Nucleus accumbens (tissue), 56 donors: Measurements from ENCODE around the gene ZBTB42.

Experiments used
- DNase-seq, 56 donors: peaks; one replicate each; lab custom pipeline; 2025; lab: John Stamatoyannopoulos, UW

Gene ZBTB42

DNA sequence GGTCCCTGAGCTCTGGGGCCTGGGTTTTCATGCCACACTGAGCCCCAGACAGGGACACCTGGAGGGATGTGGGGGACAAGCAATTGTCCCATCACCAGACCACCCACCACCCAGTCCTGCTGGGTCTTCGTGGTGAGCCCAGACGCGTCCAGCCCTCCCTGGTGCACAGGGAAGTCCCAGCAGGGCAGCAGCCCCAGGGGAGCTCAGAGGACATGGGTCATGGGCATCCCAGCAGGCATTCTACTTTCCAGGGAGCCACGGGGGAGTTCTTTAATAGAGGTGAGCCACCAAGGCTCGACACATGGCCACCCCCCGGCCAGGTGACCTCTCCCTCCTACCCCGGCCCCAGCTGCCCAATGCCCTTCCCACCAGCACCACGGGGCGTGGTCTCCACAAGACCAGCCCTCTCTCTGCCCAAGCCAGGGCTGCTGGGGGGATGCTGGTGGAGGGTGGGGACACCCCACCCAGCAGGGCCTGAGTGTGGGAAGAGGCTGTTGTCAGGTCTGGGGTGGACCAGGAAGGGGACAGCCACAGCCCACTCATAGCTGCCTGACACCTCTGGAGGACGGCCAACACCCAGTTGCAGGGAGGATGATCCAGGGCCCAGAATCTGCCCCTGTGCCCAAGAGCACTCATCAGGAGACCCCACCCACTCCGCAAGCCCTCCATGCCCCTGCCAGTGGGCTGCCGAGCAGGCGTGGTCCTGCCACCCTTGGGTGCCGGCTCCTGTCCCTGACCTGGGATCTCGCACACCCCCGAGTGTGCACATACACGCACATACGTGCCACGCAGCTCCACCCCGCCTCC is 19.4 kb upstream of the ZBTB42 start:
- DNase-seq, result no peak

DNA sequence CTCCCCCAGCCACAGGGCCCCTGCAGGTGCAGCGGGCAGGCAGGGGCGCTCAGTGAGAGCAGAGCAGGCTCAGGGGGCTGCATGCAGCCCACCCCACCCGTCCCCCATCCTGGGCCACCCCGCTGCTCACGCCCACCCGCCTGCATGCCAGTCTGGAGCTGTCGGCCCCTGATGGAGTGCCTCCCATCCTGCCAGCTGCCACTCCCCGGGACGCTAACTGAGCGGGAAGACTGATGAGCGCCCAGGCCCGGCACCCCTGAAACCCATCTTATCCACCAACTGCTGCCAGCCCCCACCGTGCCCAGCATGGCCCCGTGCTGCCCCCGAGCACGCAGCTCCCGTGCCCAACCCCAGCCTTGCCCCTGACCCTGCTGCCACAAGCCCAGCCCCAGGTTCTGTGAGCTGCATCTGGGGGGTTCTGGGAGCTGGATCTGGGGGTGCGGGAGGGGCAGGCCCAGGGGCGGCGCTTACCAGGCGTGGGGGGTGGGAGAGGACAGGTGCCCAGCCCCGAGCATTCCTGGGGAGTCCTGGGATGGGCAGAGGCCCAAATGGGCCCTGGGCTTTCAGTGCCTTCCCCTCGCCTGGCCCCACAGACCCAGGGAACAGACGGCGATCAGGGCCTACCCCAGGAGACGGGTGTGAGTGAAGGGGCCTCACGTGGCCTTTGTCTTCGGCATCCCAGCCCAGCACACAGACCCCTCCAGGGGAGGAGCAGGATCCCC is 18.7 kb upstream of the ZBTB42 start:
- no peak for DNase-seq

DNA sequence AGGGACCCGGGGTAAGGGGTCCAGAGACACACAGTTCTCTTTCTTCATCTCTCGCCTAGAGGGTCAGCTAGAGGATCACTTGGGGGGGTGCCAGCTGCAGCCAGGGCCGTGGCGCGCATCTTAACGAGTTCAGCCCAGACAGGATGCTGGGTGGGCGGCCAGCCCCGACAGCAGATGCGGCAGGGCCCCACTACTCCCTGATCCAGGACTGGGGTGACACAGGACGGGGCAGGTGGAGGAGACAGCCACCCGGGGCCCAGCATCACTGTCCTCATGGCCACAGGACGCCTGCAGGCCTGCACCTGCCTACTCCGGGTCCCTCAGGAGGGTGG is 18.1 kb upstream of the ZBTB42 start:
- DNase-seq, result no peak

DNA sequence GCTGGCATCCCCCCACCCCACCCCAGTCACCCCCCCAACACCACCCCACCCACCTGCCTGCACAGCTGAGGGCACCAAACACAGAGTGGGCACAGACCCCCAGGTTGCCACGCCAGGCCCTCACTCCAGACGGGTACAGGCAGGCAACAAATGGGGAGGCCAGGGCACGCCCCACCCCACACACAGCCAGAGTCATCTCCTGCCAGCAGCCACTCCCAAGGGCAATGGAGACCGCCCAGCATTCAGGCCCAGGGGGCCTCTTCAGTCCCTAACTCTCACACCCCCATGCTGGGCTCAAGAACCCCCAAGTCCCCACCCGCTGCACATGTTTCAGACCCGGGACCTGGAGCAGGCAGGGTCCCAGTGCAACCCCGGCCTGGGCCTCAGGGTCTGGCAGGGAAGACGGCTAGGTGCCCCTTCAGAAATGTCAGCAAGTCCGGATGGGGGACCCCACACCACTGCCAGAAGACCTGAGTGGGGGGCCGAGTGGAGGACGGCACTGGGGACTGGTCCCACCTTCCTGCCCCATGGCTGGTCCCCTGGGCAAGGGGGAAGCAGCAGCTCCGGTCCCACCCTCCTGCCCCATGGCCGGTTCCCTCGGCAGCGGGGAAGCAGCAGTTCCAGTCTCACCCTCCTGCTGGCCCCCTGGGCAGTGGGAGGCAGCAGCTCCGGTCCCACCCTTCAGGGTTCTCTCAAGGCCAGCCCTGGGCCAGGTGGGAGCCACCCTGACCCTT is 17.2 kb upstream of the ZBTB42 start:
- DNase-seq, result no peak

DNA sequence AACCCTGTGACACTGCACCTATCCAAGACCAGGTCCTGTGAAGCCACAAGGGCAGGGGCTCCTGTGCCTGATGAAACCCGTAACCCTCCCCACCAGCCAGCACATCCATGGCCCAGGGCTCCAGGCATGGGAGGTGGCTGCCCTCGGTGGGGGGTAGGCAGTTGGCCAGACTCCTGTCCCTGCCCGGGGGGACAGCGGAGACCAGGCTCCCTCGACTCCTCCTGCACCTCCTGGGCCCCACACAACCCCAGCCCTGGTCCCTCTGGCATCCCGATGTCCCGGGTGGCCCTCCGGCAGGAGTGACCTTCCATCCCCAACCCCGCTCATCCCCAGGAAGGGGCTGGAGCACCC is 16.7 kb upstream of the ZBTB42 start:
- DNase-seq, result no peak

DNA sequence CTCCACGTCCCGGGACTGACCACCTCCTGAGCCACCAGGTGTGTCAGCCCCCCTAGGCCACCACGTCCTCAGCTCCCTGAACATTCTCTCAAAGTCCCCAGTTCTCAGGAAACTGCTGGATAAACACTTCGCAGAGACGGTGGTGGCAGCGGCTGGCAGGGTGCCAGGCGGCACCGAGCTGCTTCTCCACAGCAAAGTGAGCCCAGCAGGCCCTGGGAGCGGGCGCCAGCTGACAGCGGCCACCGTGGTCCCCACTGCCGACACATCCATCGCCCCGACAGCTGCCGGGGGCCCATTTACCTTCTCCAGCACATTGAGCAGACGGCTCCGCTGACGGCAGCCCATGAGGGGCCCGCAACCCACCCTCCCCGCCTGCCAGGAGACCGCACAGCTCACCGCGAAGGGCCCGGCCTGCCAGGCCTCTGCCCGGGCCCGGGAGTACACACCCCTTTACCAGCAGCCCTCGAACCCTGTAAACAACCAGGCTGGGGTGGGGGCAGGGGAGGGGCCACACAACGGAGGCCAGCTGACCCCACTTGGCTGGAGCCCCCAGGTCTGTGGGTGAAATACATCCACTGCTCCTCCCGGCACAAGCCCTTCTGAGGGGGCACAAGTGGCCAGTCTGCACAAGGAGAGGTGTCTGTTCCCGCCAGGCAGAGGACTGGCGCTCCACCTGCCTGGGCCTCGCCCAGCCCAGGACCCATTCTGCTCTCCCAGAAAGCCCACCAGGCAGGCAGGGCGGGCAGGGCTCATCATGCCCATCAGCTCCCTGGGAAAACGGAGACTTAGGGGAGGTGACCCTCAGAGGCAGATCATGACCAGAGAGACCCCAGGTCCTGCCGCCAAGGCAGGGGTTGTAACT is 15.8 kb upstream of the ZBTB42 start:
- DNase-seq, result peak in 5 of 56 donors; percentile 10 to 39 (median 19)

DNA sequence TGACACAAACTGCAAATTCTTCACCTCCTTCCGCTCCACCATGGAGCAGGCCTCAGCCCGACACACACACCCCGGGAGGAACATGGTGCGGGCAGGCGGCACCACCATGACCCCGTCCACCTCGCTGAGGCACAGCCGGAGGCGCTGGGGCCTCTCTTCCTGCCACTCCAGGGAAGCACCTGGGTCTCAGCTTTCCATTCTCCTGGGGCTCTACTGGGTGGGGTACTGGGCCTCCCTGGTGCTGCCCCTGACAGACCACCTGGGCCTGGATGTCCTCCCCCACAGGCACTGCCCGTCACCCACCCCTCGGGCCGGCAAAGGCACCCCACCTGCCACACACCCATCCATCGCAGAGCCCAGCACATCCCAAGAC is 15.2 kb upstream of the ZBTB42 start:
- no peak for DNase-seq

DNA sequence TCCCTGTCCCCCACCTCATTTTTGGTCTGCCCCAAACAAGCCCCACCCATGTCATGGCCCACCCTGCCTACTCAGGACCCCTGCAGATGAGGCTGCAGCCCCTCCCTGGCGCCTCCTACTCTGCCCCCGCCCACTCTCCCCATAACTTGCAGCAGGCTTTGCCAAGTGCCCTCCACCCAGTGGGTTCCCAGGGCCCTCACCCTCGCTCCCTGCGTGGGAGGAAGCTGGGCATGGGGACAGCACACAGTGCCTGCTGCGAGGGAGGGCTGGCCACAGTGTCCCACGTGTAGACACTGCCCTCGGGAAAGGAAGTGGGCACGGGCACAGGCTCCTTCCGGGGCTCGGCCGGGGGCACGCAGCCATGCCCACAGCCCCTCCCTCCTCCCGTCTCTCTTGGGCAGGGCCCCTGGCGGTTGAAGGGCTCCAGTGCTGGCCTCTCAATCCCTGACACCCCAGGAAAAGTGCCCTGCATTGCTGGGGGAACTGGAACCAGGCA is 14.8 kb upstream of the ZBTB42 start:
- DNase-seq, result no peak

DNA sequence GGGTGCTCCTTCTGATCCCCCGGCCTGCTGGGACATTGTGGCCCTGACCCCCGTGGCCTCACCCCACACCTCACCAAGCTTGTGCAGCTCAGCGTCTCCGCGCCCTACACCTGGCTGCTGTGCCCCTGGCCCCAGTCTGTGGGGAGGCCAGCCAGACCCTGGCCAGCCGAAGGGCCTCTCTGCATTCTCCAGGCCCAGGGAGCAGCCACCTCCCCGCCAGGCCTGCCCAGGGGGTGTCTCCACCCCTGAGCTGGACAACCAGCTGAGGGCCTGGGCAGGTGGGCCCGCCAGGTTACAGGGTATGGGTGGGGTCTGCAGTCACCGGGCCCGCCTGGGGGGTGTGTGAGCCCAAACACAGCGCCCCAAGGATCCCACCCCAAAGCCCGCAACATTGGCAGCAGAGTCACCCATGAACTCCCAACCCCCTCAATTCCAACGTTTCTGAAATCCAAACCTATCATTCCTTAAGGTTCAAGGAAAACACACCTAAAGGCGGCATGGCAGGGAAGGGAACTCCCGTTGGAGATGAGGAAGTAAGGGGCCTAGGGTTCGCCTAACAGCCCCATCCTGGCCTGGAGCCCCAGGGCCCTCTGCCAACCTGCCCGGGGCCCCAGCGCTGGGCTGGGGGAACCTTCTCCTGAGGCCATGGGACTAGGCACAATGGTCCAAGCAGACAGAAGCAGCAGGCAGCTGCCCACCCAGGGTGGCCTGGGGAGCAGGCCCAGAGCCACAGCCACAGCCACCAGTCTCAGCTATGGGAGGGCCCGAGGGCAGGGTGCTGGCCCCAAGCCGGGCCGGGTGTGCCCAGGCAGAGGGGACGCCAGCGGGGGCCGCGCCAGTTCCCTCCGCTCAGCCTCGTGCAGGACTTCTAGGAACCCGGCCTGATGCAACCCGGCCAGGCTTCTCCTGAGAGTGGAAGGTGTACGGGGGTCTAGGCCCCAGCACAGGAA is 13.9 kb upstream of the ZBTB42 start:
- peak in 3 of 56 donors; percentile 25 to 46 (median 27) for DNase-seq

DNA sequence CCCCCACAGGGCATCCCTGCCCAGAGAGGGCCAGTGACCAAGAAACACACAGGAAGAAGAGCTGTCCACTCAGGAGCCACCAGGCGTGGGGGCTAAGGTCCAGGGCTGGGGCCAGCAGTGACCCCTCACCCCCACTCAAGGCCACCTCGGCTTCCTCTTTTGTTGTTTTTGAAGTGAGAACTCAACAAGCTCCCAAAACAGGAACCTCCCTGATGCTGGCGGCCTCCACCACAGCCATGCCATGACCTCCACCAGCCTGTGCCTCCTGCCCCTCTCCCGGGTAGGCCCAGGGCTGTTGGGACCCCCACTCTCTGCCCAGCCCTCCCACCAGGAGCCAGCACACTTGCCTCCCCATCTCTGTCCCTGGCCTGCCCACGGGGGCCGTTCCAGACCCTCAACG is 13.2 kb upstream of the ZBTB42 start:
- no peak for DNase-seq

DNA sequence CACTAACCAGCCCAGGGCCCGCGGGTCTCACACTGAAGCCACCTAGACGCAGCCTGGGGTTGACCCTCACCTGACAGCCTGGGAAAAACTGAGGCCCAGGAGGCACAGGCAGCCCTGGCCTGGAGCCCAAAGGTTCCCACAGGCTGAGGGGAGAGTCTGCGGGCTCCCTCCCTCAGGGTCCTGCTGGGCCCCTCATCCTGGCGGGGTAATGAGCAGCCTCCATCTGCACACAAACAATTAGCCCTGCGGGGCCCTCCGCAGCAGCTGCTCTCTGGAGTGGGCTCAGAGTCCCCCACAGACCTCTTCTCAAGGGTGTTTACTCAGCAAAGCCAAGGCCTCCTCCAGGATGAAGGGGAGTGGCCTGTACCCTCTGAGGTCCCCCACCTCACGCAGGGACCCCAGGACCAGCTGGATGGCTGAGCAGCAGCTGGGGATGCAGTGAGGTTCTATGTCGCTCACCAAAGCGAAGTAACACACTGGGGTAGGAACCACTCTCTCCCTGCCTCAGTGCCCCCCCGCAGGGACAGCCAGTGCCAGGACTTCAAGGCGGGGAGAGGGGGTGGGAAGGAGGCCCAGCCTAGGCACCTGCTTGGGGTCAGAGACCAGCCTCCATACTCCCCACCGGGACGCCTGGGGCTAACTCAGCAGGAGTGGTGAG is 12.6 kb upstream of the ZBTB42 start:
- DNase-seq, result no peak

DNA sequence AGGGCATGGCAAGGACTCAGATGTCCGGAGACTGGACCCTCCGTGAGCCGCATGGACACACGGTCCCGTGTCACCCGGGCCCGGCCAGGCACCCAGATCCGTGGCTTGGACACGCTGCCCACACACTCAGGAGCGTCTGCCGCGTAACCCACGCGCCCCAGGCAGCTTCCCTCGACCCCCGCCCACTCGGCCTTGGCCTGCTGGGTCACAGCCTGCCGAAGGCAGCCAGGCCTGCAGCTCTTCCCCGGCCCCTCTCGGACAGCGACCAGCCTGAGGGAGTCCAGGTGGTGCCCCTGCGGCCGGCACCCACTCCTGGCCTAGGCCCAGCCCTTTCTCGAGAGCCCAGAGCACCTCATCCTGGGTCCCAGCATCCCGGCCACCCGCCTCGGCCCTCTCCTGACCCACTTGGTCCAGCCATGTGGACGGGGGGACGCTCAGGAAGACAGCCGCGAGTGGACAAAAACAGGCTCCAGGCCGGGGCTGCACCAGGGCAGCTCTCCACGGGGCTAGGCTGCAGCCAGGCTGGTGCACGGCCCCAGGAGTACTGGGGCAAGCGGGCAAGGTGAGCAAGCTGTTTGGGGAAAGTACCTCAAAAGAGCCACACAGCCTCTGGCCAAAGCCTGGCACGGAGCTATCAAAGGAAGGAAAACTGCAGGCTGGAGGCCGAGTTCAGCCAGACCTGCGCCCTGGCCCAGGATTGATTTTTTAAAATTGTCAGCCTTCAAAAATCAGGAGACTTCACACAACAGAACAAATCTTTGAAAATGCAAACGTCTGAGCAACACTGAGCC is 11.8 kb upstream of the ZBTB42 start:
- no peak for DNase-seq

DNA sequence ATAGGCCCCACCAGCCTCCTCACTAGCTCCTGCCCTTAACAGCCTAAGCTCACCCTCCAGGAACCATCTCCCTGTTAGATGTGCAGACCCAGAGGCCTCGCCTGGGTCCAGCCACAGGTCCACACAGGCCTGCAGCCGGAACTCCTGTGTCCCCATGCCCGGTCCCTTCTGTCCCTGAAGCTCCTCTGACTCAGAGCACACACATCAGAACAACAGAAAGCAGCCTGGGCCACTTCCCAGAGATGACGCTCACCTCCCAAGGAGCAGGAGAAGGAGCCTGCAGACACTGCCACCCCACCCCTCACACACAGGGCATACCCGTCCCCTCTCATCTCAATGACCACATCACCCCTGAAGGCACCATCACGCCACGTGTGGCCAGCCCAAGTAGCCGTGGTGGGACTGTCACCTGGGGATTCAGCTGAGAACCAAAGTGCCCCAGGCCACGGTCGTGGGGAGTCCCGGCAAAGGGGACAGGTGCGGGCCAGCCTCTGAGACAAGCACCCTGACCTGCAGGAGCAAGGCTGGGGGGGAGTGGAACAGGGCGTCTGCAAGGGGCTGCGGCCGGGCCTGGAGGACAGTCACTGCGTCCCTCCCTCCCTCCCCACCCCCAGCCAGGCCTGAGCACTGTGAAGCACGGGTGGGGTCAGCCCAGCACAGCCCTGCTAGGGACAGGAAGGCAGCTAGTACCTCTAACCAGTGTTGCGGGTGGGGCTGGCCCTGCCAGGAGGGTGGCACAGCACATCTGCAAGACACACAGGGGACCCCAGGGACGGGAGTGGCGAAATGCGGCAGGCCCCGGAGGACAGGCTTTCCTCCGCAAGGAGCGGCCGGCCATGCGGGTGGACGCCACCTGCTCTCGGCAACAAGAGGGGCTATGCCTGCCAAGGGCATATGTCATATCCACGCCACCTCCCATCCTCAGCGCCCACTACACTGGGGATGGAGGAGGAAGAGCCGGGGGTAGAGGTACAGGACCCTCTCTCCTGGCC is 10.9 kb upstream of the ZBTB42 start:
- no peak for DNase-seq

DNA sequence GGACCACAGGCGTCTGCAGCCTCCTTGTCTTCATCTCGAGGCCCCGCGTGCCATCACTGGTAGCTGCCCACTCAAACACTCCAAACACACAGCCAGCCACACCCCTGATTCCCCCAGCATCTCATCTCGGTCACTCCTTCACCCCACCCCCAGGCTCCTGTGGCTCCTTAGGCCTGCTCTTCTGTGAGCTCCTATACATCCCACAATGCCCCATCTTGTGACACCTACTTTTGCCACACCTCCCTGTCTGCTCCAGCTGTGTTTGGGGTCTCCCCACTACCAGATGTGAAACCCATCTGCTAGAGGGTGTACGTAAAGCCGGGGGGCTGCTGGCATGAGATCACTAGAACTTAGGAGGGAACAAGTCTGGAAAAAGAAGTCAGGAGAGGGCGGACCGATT is 9.5 kb upstream of the ZBTB42 start:
- DNase-seq, result no peak

DNA sequence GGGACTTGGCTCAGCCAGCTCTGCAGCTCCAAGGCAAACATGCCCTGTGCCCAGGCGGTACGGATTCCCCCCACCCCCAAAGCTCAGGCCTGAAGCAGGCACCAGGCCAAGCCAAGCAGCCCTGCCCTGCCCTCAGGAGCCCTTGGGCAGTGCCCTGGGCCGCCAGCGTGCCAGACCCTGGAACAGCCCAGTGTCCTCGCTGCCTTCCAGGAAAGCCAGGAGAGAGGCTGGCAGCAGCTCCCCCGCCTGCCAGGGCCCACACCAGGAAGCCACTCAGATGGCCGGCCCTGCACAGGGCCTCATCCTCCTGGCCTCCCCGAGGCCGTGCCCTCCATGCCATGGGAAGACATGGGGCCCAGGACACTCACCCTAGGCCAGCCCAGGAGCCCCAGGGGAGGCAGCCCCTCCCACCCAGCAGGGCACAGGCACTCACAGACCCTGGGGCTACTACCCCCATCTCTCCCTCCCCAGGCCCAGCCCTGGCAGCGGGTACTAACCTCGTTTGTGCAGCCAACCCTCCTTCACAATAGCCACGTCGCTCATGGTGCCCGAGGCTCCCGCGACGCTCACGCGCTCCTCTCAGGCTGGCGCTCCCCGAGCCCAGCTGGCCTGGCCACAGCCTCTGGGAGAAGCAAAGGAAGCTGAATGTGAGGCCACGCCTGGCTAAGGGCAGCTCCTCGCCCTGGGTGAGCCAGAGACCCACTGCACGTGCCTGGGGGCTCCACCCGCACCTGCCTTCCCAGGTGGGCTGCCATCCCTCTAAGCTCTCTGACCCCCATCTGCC is 8.6 kb upstream of the ZBTB42 start:
- no peak for DNase-seq
